ENCODE measurements around the gene CFAP77.

Gene CFAP77

DNA sequence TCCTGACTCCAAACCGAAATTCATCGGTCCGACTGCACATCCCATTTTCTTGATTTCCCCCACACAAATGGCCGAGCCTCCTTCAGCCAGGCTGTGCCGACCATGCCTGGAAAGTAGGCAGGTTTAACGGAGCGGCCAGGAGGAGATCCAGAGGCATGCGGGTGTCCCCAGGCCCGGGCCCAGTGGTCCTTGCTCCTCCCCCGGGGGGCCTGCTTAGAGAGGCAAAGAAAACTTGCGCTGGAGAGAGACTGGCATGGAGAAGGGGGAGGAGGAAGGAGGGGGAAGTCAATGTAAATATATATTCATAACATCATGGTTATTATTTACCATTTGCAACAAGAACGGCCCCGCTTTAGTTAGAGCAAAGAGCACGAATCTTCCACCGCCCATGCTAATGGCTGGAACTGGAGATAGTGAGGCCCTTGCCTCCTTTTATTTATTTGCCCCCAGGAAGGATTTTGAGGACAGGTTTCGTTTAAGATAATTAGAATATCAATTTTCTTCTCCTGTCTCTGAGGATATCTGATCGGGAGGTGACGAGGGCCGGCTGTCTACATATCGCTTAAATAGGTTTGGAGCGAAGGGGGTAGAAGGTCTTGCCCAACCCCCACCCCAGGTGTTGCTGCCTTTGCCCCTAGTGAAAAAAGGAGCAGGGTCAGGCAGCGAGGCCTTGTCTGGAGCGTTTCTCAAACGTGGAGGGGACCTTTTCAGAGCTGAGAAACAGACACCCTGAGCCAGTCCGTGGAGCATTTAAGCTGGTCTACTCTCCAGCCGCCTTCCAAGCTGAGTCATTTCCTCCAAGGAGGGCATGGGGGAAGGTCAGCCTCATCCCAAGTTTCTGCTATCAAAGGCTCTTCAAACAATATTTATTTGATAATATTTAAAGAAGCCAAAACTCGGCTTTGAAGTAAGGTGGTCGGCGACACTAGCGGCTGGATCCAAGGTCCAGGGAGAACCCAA, 174.9 kb downstream of the CFAP77 start:
- no peak for DNase-seq

DNA sequence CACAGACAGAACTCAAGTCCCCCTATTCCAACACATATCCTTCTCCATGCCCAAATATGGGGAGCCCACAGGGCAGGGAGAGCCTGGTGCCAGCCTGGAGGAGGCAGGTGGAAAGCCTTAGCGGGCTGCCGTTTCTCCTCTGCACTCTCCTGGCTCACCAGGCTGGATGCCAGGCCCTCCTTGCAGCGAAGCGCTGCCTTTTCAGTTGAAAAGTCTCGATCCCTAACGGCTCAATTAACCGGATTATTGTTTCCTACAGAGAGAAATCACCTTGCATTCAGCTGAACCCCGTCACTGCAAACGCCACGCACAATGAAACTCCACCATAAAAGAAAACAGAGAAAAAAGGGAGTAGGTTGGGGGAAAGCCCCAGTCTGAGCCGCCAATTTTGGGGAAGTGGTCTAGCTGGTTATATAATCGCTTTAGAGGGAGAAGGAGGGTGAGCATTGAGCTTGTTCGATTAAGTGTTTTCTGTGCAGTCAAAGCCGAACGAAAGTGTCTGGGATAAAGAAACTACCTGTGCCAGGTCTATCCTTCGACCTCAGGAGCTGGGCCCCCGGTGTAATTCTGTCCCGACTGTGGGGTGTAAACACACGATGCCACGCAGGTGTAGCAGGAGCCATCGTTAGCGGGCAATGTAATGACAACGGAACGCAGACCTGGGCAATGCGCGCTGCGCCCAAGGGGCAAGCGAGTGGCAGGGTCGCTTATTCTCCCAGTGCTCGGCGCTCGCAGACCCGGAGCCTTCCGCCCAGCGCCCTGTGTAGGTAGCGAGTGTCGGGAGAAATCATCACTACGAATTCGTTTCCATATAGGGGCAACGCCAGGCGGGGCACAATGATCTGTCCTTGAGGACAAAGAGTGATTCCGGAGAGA, 176.2 kb downstream of the CFAP77 start:
- no peak for DNase-seq

DNA sequence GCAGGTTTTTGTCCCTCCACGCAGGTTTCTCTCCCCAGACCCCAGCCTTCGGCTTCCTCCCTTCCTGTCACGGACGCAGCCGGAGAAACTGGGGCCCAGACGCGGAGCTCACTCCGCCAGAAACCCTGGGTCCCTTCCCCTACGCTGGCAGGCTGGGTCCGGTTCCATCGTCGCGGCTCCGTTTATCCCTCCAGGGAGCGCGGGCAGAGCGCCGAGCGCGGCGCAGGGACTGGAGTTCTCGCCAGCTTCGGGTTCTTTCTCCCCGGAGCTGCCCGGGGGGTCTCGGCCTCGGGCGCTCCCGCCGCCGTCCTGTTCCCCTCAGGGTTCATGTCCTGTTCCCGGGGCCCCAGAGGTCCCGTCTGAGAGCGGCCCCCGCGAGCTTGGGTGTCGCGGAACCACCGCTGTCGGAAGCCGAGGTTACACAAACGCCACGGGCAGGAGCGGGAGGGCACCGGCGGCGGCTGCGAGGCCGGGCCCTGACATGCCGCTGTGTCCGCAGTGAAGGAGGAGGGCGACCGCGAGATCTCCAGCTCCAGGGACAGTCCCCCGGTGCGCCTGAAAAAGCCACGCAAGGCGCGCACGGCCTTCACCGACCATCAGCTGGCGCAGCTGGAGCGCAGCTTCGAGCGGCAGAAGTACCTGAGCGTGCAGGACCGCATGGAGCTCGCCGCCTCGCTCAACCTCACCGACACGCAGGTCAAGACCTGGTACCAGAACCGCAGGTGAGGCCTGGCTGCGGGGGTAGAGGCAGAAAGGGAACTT, 177.0 kb downstream of the CFAP77 start:
- DNase-seq = no peak

DNA sequence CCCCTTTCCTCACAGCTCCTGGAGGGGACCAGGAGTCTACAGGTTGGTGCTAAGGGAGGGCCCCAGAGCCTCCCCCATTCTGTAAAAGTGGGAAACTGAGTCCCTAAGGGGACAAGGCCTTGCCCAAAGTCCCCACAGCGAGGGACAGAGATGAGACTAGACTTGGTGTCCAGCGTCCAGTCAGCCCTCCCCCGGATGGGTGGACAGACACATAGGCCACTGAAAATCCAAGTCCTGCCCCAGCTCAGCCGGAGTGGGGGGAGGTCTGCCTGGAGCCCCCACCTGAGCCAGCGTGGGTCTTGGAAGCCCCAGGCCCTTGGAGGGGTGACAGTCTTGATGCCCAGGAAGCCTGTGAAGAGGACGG, 177.6 kb downstream of the CFAP77 start:
- DNase-seq = no peak

DNA sequence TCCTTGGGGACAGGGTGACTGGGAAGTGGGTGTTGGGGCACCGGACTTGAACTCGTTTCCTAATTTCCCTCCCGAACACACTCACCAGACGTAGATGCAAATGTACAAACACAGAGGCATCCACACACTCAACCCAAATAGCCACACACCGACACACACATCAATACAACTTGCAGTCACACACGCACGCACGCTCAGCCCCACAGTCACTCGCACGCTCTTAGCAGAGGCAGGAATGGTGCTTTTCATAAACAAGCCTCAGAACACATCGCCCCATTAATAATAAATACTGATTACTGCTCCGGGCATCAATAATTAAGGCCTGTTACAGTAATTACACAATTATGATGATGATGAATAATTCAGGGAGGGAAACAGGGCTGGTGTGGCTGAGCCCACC, 178.1 kb downstream of the CFAP77 start:
- DNase-seq = no peak

DNA sequence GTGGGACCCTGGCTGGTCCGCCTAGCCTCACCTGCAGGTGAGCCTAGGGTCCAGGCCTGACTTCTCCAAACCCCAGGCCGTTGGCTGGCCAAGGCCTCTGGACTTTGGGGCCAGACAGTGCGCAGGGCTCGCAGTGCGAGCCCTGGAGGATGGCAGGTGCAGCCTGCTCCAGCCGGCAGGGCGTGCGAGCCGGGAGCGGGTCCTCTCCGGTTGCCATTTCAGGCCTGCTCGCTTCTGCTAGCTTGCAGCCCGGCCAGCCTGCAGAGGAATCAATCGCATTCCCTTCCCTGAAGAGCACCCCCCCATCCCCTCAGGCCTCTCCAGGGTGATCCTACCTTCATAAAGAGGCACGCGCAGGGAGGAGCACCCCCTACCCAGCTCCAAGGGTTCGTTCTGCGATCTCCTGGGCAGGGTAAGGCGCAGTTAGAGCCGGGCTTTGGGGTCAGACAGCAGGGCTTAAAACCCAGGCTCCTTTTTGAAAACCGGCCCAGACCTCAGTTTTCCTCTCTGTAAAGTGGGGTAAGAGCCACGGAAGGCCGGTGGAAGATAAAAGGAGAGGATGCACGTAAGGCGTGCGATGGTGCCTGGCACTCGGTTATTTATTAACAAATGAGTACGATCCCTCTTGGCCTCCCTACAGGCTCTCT, 178.6 kb downstream of the CFAP77 start:
- no peak for DNase-seq

DNA sequence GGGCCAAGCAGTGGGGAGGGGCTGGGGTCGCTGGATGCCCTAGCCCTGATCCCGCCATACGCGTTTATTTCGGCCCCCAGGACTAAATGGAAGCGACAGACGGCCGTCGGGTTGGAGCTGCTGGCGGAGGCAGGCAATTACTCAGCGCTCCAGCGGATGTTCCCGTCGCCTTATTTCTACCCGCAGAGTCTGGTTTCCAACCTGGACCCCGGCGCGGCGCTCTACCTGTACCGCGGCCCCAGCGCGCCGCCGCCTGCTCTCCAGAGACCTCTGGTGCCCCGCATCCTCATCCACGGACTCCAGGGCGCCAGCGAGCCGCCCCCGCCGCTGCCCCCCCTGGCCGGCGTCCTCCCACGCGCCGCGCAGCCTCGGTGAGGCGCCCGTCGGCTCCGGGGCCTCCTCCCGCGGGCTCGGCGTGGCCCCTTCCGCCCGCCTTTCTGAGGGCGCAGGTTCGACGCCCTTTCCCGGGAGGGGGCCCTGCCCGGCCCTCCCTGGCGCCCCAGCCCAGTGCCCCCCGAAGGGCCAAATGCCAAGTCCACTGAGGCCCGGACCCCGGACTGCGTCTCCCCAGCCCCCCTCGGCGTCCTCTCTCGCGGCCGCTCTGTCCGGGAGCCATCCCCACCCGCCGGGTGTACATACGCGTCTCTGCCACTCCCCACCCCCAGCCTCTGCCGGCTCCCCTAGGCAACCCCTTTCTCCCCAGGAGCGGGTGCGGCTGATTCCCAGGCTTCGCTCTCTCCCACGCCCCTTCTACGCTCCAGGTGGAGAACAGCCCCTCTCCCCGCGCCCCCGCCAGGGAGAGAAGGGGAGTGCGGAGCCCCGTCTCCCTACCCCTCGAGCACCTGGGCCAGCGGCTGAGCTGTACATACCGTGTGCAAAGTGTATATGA, 179.4 kb downstream of the CFAP77 start:
- DNase-seq = no peak

DNA sequence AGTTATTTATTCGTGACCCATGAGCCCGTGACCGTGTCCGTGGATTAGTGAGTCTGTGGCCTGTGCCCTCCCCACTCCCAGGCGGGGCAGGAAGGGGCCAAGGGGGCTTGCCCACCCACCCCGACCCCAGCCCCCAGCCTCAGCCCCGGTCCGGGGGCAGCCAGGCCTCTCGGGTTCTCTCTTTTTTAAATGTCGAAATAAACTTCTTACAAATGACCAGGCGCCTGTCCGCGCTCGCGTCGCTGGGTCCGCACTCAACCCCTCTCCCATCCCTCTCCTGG, 180.0 kb downstream of the CFAP77 start:
- DNase-seq = no peak

DNA sequence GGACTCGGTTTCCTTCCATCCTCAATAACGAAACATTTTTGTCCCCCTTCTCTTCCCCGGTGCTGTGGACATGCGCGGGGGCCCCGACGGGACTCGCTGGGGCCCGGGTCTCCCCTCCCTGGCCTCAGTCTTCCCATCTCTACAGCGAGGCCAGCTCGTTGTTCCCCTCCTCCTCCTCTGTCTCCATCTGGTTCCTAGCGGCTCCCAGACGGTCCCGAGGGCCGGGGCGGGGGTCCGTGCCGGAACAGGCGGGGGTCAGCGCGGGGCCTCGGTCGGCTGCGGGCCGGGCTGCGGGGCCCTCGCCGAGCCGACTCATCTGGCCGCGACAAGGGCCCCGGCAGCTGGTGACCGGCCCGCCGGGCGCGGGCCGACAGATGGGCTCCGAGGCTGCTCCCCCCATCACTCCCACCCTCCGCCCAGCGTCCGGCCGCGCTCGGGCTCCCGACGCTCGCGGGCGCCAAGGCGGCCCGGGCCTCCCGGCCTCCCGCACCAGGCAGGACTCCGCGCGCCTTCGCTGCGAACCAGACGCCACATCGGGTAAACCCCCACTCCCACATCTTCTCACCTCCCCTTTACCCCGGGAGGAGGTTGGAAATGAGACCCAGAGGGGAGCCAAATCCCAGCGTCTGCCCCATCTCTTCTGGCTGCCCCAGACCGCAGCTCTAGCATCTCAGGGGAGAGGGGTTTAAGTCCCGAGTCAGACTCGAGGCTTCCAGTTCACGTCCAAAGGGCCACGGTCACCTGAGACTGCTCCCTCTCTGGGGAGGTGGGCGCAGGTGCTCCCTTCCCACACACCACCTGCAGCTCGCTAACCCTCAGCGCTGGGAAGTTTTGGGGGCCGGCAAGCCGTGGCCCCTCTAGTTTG, 180.5 kb downstream of the CFAP77 start:
- no peak for DNase-seq

DNA sequence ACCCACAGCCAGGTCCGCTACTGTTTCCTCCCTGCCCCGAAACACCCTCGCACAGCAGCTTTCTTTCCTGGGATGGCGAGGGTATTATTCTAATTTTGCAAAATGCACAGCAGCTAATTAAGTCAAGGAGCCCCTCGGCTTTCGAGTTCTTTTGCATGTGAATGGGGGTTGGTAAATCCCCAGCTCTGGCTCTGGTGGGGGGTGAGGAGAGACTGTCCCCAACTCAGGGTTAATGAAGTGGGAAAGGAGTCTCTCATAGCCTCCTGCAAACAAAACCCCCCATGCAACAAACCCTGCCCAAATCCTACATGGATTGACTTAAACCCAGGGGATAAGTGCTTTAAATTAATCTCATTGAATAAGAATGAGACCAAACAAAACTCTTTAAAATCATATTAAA, 181.2 kb downstream of the CFAP77 start:
- no peak for DNase-seq

DNA sequence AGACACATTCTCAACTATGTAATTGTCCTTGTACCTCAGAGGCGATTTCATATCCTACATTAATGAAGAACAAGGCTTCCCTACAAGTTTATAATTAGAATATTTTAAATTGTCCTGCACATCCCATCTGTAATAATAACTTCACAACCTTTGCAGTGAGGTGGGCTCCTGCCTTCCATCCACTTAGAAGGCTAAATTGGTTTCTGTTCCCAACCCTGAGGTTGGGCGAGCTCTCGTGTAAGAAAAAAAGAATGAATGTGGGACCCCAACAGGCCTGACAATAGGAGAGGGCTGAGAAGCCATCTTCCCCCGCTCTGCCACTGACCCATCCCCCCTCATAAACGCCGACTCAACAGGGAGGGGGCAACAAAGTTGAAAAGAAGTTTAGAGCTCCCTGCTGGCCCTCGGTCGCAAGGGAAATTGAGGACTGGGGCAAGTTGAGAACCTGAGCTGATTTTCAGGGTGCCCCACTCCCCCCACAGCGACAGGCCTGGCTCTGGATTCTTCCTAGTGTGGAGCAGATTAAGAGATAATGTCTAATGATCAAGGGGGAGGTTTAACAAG, 181.8 kb downstream of the CFAP77 start:
- DNase-seq = no peak

DNA sequence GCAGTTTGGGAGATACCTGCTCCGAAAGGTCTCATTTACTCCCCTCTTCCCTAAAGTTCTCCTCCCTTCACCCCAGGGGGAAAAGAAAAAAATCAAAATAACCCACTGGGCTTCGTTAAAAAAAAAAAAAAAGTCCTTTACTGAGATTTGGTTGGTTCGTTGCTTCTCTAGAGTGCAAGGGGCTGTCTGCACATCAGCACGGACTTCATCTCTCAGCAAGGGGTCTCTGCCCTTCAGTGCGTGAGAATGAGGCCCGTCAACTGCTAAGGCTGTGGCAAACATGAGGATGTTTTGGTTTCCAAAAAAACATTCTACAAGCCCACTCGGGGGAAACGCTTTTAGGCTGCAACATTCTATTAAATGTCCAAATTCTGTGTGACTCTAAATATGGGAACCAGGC, 182.4 kb downstream of the CFAP77 start:
- DNase-seq = no peak

DNA sequence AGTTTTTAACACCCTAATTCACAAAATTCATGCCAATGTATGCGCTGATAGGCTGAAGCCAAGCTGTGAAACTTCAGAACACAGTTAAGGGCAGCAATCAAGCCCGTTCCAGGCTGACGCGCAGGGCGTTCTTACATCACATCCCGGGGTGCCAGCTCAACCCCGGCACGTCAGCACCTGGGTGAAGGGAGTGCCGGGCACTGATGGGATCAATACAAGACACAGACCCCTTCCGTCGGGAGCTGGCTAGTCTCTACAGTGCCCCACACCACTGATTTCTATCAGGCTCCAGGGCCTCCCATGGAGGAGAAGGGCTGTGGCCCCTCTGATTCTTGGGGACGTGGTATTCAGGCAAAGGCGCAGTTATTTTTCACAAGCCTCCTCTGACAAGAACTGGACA, 184.4 kb downstream of the CFAP77 start:
- no peak for DNase-seq

DNA sequence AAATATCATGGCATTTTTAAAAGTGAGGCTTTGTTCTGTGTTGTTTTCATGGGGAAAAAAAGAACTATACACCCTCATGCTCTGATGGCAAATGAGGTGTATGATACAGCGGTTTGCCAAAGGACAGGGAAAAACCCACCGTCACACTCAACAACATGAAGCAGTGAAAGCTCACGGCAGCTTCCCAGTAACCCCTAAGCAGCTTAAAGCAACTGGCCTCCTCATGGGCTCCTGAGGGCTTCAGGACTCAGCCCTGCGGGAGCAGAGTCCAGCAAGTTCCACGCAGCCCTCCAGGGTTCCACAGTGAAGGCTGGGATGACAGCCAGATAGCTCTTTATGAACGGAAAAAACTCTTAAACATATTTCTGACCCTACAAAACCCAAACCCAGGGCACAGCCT, 185.3 kb downstream of the CFAP77 start:
- DNase-seq = no peak

DNA sequence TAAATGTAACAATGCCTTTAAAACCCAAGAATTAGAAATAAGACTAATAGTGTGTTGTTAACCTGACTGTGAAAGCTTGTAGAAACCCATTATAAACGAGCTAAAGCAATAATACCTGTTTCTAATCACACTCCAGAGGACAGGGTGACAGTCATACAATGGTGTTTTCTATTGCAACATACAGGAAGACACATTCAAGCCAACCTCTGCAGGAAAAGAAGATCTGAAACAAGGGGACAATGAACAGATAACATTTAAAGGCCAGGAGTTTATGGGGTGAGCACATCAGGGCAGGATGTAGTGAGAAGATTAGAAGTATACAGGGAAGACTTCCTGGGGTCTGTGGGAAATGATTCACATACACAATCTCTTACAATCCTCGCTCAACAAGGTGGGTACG, 186.2 kb downstream of the CFAP77 start:
- no peak for DNase-seq

DNA sequence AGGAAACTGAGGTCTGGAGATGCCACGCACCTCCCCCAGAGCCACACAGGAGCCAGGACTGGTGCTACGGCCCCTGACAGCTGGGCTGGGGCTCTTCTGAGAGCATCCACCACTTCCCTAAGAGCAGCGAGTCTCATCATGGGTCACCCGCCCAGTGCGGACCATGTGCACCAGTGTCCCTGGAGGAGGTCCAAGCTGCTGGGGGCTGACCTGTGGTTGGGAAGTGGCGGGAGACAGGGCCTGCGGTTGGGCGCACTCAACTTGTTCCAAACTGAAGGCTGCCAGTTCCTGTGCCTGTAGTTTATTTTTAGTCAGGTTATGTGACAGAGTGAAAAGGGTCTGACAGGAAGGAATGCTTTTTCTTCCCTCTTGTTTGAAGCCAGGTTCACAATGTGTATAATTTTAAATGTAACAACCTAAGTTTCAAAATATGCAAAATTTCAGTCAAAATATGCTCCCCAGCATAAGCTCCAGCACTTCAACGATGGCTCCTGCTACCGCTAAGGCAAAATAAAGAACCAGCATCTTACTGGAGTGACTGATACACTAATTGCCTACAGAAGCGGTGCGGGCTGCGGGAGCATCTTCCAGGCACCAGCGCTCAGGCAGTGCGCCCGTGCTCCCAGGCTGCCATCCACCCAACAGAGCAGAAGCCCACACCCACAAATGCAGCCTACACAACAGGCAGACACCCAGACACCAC, 187.2 kb downstream of the CFAP77 start:
- DNase-seq = no peak

DNA sequence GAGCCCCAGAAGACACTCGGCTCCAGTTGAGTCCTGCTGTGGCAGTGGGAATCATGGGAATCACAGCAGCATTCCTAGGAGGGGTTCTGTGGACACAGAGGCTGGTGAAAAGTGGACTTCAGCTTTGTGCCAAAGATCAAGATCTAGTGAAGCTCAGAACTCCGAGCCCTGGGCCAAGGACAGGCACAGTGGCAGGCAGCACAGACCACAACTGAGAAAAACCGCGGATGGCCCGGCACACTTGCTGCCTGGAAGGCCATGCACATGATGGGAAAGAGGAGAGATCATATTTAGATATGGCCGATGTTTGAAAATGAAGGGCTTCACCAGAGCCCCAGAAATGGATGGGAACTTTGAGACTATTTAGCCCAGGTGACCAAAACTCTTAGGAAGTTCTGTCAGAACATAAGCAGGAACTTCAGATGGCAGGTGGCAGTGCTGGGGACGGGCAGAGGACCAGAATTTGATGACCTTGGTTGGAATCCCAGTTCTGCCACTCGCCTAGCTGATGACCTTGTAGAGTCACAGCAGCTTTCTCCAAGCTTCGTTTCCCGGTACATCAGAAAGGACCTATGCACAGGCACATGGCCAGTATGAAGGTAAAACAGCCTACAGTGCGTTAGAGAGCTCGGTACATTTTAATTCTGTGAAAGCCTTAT, 190.4 kb downstream of the CFAP77 start:
- no peak for DNase-seq

DNA sequence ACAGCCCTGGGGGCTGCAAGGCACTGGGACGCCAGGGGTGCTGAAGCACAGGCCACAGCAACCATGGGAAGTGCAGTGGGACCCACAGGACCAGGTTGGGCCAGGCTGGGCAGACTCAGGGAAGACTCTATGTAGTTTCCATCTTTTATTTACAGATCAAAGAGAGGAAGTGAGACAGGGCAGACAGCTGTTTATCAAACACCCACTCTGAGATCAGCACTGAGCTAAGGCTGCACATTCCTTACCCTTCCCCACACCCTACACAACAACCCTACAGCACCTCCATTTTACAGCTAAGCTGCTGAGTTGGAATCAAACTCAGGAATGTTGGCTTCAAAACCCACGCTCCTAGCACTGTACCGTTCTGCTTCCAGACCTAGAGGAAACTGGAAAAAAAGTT, 192.2 kb downstream of the CFAP77 start:
- DNase-seq = no peak

DNA sequence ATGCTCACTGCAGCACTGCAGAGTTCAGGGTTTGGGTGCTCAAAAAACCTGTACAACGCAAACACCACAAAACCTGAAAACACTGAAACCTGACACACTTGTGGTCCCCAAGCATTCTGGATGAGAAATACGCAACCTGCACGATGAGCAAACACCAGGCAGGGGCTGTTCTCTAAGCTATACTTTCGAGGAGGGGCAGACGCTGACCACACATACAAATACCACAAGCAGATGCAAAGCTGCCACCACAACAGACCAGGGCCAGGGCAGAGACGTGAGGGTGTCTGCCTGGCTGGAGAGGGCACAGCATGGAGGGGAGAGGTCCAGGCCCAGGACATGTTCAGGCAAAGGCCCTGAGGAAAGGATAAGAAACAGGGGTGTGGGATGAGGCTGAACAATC, 195.4 kb downstream of the CFAP77 start:
- DNase-seq = no peak
